Fibroblast of peridontal ligament (primary cell): ENCODE measurements around the gene PGM3.

ENCODE experiments used
- DNase-seq: peaks from one replicate; pipeline ENCODE4 v3.0.0-alpha.2; 2010; ENCODE audit errors: extremely low read depth

Gene PGM3

DNA sequence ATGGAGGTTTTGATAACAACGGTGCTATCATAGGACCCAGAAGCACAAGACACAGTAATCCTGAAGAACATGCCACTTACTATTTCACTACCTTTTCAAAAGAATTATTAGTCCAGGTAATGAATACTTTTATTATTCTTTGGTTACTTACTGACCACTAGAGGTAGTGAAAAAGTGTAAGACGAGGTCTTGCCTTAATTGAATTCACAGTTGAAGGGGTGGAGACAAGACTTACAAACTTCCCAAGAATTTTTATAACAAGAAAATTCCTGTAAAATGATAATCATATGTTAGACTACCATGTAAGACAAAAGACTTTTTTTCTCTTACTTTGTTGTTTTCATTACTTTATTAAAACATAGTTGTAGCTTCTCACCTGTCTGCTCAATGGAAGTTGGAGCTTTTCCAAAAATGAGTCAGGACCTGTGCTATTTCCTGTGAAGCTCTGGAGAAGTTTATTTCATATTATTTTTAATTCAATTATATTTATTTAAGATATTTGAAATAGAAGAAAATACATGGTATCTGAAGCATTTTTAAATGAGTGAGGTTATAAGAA is 73.2 kb downstream of the PGM3 start:
- no peak for DNase-seq

DNA sequence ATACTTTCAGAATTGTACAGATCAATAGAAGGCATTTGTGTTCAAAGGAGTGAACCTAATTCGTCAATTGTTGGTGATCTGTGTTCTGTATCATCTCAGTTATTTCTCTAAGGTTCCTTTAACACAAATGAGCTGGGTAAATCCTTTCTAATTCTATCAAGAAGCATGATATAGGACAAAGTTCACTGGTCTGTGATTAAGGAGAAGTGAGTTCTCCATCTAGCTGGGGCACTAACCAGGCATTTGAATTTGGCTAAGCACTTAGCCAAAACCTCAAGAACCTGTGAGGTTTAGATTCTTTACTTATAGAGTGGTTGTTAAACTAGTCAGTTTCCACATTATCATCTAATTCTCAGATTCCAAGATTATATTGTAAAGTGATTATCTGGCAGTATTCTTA is 75.3 kb downstream of the PGM3 start:
- no peak for DNase-seq
